Measurements from ENCODE around the gene XXYLT1. TPM values are rescaled to one million over a fixed set of nuclear protein-coding genes. Genes with fewer than 3 reads are reported as not detected.

The XXYLT1 gene
- total and polyA plus RNA-seq, 2 of the 8 experiments (the other 6 are each of a cell fraction or from before 2014, with no cell fraction given): 18.9 to 23.8 TPM

DNA sequence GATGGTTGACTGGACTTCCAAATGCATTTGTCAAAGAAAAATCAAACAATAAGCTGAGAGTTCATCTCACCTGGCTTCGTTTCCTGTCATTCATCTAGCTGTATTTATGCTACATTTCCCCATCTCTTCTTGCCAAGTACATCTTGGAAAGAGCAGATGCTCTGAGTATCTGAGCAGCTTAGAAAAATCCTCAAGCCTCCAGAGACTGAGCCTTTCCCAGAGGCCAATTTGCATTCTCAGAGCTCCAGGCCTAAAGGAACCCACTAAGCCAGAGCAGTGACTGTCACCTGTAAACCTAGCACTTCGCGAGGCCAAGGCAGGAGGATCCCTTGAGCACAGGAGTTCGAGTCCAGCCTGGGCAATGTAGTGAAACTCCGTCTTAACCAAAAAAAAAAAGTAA is 100.5 kb downstream of the XXYLT1 start:
- Histone ChIP-seq H3K9ac (replicated peaks in 1 of 4; ENCODE audit: extremely low read depth in 1 of 4, low read depth in 3 of 4, low read length in 3 of 4) (no peak overlapping the region), H2BK5ac (ENCODE audit: low read depth, low read length) (no peak overlapping the region), H2BK120ac (replicated peaks; ENCODE audit: low read depth, low read length) (no peak overlapping the region), H3K36me3 (ENCODE audit: control insufficient read depth in 2 of 4, insufficient read depth in 4 of 4, low read length in 3 of 4) (no peaks in the 10 kb centered on the region), H2BK20ac (ENCODE audit: low read length) (no peak overlapping the region), H2BK15ac (ENCODE audit: low read length) (no peak overlapping the region), H3K4me2 (ENCODE audit: insufficient read depth in 1 of 2, low read depth in 2 of 2, low read length in 2 of 2) (no peak overlapping the region), H2AK5ac (ENCODE audit: low read depth, low read length) (no peak overlapping the region), H3K4ac (replicated peaks; ENCODE audit: insufficient read length, low read depth, low read length) (no peak overlapping the region), H4K8ac (ENCODE audit: extremely low read depth, insufficient read depth, low read length) (no peak overlapping the region), H3K18ac (ENCODE audit: extremely low read depth, low read length) (no peak overlapping the region), H3K79me1 (ENCODE audit: low read depth, low read length) (peaks cover 2% of the 10 kb centered on the region; the same call in 1 of the 2 replicates), H3K14ac (ENCODE audit: insufficient read length) (no peak overlapping the region), H3K4me1 (replicated peaks in 1 of 4; ENCODE audit: control insufficient read depth in 3 of 4, insufficient read depth in 4 of 4, low read length in 3 of 4) (peaks cover 2 to 7% (median 6%) of the 10 kb centered on the region in 4 experiments; a peak in 6 of 7 replicates), H3K79me2 (ENCODE audit: control insufficient read depth in 1 of 2, insufficient read depth in 2 of 2, low read length in 2 of 2) (peaks cover 0 to 15% of the 10 kb centered on the region in 2 experiments; a peak in 1 of 4 replicates), H2AFZ (ENCODE audit: low read length) (no peak overlapping the region), H3K27me3 (replicated peaks in 1 of 4; ENCODE audit: control insufficient read depth in 3 of 4, extremely low read depth in 1 of 4, insufficient read depth in 3 of 4, low read length in 3 of 4) (no peaks in the 10 kb centered on the region), H4K20me1 (replicated peaks in 1 of 2; ENCODE audit: control insufficient read depth in 1 of 2, insufficient read depth in 2 of 2, low read length in 2 of 2) (no peaks in the 10 kb centered on the region), H3K56ac (replicated peaks; ENCODE audit: insufficient read length, low read depth, low read length) (no peak overlapping the region), H3K9me3 (ENCODE audit: insufficient read depth in 2 of 2, low read depth in 1 of 2, low read length in 1 of 2) (no peaks in the 10 kb centered on the region), H4K5ac (ENCODE audit: insufficient read length, low read depth, low read length) (no peak overlapping the region), H3K4me3 (ENCODE audit: extremely low read depth in 1 of 4, insufficient read depth in 2 of 4, low read depth in 3 of 4, low read length in 4 of 4) (no peak overlapping the region), H2BK12ac (ENCODE audit: low read depth, low read length) (no peak overlapping the region), H3K27ac (ENCODE audit: low read depth, low read length) (no peak overlapping the region), H3K23me2 (ENCODE audit: low read depth, low read length) (no peaks in the 10 kb centered on the region), H4K91ac (replicated peaks; ENCODE audit: insufficient read length, low read length) (no peak overlapping the region), H3K23ac (ENCODE audit: insufficient read length) (no peak overlapping the region)
- WGBS, 2 experiments (ENCODE audit: extremely low coverage in 1 of 2, insufficient coverage in 1 of 2, insufficient read length in 1 of 2, insufficient replicate concordance in 2 of 2, low coverage in 1 of 2, low lambda C conversion rate in 2 of 2, missing lambda C conversion rate in 1 of 2): 64% methylated on average over 5 of the region's 5 CpGs; no CpG with 5 or more reads in 1 of the 2 experiments
- DNase-seq (ENCODE audit: low read depth in 1 of 2, low spot score in 2 of 2) (no peak), FAIRE-seq (no peak)
- CTCF ChIA-PET (ENCODE audit: partially characterized antibody): interaction anchor here (1.0 to 1.1 kb wide), 3 partner anchors 25 to 31 kb away, joined by 3 to 4 read pairs (median 4); no protein-coding TSS in a partner anchor
- TF ChIP-seq ASH2L (IDR thresholded peaks at IDR 0.05; ENCODE audit: low read length): no peak
- POLR2A ChIA-PET (ENCODE audit: partially characterized antibody): no interaction called here
